Stimulated activated CD8-positive, alpha-beta memory T cell treated with anti-CD3 and anti-CD28 coated beads, Interleukin-7, amount 100 ng/mL, for 48 hours (primary cell): ENCODE data around the gene KDM4C.
"Not testable (repeated sequence)": the region's sequence is repeated elsewhere in the genome, so short reads cannot be mapped to it uniquely, and the experiment has no call there.

Experiments
- DNase-seq, 2 donors: peaks; one replicate each; pipeline ENCODE4 v3.0.0-alpha.2; 2020; ENCODE audit warnings: low read depth in 1 of 2; ENCODE audit errors: extremely low read depth in 1 of 2

Gene KDM4C

GRCh38 chr9:6802926-6803325, 45.2 kb downstream of the KDM4C start:
- no peak for DNase-seq

DNA sequence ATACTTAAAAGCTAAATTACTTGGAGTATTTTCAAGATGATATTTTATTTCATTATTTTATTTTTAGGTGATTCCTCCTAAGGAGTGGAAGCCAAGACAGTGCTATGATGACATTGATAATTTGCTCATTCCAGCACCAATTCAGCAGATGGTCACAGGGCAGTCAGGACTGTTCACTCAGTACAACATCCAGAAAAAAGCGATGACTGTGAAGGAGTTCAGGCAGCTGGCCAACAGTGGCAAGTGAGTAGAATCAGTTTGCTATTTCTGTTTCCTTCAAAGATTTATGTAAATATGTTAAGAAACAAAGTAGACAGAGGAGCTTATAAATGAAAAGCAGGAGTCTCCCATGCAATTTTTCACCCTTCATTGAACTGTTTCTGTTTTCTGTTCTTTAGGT, 47.8 kb downstream of the KDM4C start:
- no peak for DNase-seq

- not testable (repeated sequence) for DNase-seq
Measured at GRCh38 chr9:6806318-6806717, 48.5 kb downstream of the KDM4C start.

DNA sequence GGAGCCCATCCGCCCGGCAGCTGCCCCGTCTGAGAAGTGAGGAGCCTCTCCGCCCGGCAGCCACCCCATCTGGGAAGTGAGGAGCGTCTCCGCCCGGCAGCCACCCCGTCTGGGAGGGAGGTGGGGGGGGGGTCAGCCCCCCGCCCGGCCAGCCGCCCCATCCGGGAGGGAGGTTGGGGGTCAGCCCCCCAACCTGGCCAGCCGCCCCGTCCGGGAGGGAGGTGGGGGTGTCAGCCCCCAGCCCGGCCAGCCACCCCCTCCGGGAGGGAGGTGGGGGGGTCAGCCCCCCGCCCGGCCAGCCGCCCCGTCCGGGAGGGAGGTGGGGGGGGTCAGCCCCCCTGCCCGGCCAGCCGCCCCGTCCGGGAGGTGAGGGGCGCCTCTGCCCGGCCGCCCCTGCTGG, 49.9 kb downstream of the KDM4C start:
- not testable (repeated sequence) for DNase-seq

DNA sequence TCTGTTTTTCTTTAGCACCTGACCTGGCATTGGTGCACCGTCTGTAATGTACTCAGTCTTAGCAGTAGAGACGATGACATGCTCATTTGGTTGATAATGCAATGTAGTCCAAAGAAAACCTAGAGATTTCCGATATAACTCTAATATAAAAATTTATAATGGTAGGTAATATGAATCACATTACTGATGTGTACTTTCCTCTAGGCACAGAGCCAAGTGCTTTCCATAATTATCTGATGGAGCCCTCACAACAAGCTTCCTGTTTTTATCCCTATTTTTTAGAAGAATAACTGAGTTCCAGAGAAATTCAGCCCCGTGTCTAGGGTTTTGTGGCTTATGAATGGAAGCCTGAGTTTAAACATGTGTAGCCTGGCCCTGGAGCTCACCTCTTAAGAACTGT, 53.7 kb downstream of the KDM4C start:
- no peak for DNase-seq

- no peak for DNase-seq
Measured at GRCh38 chr9:6816581-6816980, 58.8 kb downstream of the KDM4C start.

DNA sequence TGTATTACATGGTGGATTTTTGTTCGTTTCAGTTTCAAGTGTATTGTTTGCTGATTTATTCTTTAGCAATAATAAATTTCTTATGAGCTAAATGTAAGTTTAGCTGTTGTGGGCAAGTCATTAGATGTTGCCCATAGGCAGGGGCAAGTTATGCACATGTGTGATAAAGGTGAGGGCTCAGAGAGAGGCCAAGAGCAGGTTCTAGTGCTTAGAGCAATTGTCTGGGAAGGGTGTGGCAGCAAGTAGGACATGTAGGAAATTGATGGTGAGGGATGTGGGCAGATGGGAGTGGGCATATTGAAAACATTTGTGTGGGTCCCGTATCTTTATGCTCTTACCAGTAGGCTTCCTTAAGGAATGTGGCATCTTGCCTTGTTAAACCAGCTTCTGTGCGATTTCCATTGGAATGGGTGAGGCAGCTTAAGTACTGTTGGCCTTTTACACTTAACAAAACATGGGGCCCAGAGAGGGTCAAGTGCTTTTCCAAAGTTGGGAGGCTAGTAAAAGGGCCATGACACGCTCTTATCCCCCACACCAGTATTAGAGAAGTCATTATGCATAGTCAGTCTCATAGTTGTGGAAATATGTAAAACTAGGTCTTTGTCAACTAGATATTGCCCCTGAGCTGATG, 60.6 kb downstream of the KDM4C start:
- no peak for DNase-seq

GRCh38 chr9:6819112-6819511, 61.3 kb downstream of the KDM4C start:
- DNase-seq, result no peak

GRCh38 chr9:6819529-6819928, 61.8 kb downstream of the KDM4C start:
- no peak for DNase-seq

- DNase-seq, result no peak
Measured at GRCh38 chr9:6822696-6823095, 64.9 kb downstream of the KDM4C start.

DNA sequence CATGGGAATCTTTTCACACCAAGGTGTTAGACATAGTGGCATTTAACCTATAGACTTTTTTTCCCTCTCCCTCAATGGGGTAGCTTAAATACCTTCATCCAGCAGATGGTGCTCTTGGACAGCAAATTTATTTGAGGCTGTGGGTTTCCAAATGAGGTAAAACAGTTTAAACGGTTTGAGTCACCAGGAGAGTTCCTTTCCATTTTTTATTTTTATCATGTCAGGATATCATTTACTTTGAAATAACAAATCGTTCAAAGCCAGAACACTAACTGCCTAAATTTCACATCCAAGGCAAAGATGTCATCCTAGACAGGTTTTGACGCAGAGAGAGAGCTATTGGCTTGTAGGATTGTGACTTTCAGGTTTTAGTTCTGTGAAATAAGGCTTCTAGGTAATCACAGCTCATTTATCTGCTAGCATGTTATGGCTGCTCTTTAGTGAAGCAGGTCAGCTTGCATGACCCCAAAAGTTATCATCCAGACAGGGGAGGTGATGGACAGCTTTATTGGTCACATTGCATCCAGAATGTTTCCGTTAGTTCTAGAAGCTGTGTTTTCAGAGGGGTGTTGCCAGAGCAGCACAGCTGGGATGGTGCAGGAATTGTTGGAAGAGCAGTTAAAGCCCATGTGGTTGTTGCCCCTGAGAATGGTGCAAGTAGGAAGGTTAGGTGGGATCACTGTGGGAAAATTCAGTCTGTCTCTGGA, 69.8 kb downstream of the KDM4C start:
- no peak for DNase-seq

- DNase-seq, result no peak
Measured at GRCh38 chr9:6829027-6829426, 71.3 kb downstream of the KDM4C start.

- DNase-seq, result no peak
Measured at GRCh38 chr9:6829536-6829935, 71.8 kb downstream of the KDM4C start.

DNA sequence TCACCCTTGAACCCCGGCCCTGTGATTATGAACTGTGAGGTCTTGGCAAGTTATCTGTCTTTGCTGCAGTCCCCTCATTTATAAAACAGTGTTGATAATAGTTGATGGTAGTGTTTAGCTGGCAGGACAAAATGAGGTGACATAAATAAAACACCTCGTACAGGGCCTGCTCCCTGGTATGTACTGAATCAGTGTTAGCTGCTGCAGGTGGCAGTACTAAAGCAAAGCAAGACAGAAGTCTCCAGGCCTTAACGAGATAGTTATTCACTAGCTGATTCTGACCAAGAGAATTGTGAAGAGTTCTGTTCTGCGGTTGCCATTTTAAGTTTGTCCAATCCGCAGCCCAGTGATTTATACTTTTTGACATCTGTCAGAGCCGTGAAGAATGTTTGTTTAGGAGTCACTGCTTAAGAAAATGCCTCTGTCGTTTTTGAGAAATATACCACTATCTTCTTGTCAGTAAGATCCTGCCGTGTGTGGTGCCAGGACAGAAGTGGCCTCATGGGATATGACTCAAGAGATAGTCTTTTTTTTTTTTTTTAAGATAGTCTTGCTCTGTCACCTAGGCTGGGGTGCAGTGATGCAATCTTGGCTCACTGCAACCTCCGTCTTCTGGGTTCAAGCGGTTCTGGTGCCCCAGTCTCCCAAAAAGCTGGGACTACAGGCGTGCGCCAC, 75.9 kb downstream of the KDM4C start:
- no peak for DNase-seq

DNA sequence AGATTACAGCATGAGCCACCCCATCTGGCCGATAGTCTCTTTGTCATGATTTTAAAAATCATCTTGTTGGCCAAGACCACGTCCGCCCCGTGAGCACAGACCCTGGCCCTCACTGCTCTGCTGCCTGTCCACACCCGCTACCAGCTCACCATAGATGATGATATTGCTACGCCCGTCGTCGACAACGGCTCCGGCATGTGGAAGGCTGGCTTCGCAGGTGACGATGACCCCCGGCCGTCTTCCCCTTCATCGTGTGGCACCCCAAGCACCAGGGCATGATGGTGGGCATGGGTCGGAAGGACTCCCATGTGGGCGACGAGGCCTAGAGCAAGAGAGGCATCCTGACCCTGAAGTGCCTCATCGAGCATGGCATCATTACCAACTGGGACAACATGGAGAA, 76.5 kb downstream of the KDM4C start:
- DNase-seq, result no peak

DNA sequence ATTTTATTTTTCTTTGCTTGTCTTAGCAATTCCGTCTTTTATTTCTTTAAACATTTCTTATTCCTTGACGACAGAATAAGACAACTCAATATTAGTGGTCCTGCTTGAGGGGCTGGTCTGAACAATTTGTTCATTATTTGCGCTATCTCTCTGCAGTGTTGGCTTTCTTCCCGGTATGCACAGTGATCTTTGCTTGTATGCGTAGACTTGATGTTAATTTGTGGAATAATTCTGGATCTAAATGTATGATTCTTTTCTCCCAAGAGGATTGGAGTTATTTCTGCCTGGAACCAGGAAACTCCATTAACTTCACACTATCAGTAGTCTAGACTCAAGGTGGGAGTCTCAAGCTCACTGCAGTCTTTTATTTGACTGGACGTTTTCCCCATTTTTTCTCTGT, 80.4 kb downstream of the KDM4C start:
- no peak for DNase-seq

- no peak for DNase-seq
Measured at GRCh38 chr9:6842584-6842947, 84.8 kb downstream of the KDM4C start.

DNA sequence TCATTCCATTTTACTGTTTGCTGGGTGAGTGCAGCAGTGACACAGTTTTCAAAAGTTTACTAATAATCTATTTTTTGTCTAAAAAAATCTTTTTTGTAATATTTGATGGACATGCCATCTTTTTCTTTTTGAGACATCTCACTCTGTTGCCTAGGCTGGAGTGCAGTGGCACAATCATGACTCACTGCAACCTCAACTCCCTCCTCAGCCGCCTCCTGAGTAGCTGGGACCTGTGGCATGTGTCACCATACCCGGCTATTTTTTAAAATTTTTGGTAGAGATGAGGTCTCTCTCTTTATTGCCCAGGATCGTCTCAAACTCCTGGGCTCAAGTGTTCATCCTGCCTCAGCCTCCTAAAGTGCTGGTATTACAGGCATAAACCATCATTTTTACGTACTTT, 86.0 kb downstream of the KDM4C start:
- DNase-seq, result no peak

DNA sequence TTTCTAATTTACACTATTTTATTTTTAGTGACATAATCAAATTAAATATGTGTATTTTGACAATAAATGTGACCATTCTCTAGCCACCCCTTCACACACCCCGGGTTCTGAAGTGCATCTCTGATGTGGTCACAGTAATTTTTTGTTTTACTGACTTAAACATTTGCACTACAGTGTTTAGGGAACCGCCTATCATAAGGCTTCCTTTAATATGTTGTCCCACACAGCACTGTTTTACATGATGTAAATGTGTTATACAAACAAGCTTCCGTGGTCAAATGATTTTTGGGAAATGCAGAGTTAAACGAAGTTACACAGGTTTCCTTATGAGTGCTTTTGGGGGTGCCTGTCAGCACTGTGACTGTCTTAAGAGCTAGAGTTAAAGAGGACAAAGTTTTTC, 86.5 kb downstream of the KDM4C start:
- DNase-seq, result no peak

DNA sequence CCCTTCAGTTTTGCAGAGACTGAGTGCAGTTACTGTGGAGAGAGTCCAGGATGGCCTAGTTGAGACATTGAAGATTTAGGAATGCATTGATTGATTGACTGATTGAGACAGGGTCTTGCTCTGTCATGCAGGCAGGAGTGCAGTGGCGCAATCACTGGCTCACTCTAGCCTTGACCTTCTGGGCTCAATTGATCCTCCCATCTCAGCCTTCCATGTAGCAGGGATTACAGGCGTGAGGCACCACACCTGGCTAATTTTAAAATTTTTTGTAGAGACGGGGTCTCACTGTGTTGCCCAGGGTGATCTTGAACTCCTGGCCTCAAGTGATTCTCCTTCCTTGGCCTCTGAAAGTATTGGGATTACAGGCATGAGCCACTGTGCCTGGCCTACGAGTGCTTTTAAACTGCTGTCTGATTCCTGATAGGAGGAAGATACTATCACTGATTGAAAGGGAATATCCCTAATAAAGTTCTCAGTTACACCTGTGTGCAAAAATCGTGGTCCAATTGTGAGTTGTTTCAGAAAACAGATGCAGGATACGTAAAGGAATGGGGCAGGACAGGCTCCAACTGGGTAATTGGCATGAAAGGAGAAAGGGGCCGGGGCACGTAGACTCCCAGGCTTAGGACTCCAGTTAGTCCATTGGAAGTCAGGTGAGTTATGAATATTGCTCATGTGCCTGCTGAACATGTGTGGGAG, 87.5 kb downstream of the KDM4C start:
- no peak for DNase-seq

GRCh38 chr9:6845880-6846279, 88.1 kb downstream of the KDM4C start:
- DNase-seq, result no peak
